DOHH2 (cell line): ENCODE data around the gene RAPGEF1.

ENCODE experiments used
- CTCF ChIP-seq: fragments of 200-600 bp; sonication (generic); IDR thresholded peaks from one replicate; pipeline ENCODE4 v1.5.1; 2014; ENCODE audit warnings: antibody characterized with exemption, mild to moderate bottlenecking, low read depth, low read length; ENCODE audit not compliant: poor library complexity, severe bottlenecking
- EZH2phosphoT487 ChIP-seq: fragments of 200-600 bp; sonication (generic); IDR thresholded peaks from 2 replicates; pipeline ENCODE4 v1.6.1; 2017; ENCODE audit warnings: borderline replicate concordance, mild to moderate bottlenecking, antibody characterized with exemption, low read length, moderate library complexity, mixed read lengths

- TF ChIP-seq CTCF (no peak), EZH2phosphoT487 (no peak)
These were observed 172.0 kb downstream of the RAPGEF1 start for GRCh38 chr9:131567910-131568309.
